ENCODE data around the gene EEF1G. TPM values are rescaled to one million over a fixed set of nuclear protein-coding genes. Genes with fewer than 3 reads are reported as not detected.

Gene EEF1G
- total and polyA plus RNA-seq, 9 of the 15 experiments (the other 6 are each of a cell fraction or from before 2014, with no cell fraction given), result 985 to 2,349 (median 2,035) TPM

DNA sequence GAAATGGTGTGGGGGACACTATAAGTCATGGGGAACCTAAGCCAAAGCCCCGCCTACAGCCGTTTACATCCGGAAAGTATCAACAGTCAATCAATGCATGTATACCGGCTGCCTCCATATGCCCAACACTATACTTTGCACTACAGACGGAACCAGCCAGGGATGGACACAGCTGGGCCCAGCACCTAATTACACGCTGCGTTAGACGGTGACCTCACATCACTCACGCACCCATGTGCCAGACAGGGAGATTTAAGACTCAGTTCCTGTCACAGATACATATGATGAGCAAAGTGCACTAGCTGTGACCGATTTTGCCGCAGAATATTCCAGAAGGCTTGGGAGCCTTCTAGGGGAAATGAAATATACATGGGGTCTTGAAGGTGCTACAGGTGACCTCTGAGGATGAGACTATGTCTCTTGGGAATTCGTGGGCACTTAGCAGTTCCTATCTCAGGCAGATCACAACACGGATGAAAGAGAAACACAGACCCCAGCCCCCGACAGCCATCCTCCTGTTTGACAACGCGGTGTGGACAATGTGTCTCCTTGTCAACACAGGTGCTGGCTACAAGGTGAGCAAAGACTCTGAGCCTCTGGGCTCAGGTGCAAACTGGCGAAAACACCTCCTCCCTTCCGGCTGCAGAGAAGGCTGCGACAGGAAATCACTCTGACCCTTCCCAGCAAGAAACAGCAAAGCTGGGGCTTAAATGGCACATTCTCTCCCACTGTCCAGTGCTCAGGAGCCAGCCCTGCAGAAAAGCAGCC lies 35.0 kb downstream of the EEF1G start:
- H3K4me3 ChIP-seq, result no peak overlapping the region
- BruUV-seq (replicated peaks), result no TSS peak
- ATAC-seq (no peak), DNase-seq (ENCODE audit: extremely low read depth in 1 of 4, low spot score in 3 of 4) (no peak), FAIRE-seq (no peak)
- H3K9me3 ChIP-seq (replicated peaks; ENCODE audit: control insufficient read depth, insufficient read depth, low read depth, low read length), result no peaks in the 10 kb centered on the region
- H2AFZ ChIP-seq (ENCODE audit: low read depth, low read length), result no peak overlapping the region
- in situ Hi-C loops (cut with MboI) (no loop called here), intact Hi-C loops (cut with micrococcal nuclease) (no loop called here)
- no peak overlapping the region for H3K4me2 ChIP-seq (ENCODE audit: insufficient read depth, low read length)
- POLR2A ChIA-PET, result interaction anchor here (0.8 to 1.3 kb wide), 2 partner anchors 10 to 38 kb away, joined by 3 to 4 read pairs; no protein-coding TSS in a partner anchor
- 74% methylated on average over 19 of the region's 19 CpGs for WGBS (ENCODE audit: insufficient coverage, low coverage, missing lambda C conversion rate)
- peaks cover 60% of the 10 kb centered on the region for H3K79me2 ChIP-seq (ENCODE audit: control insufficient read depth, insufficient read depth, low read length)
- peaks cover 52 to 53% of the 10 kb centered on the region in 2 experiments for H3K4me1 ChIP-seq (replicated peaks in 1 of 2; ENCODE audit: control insufficient read depth in 2 of 2, insufficient read depth in 2 of 2, low read length in 2 of 2)
- H3K27ac ChIP-seq (ENCODE audit: extremely low read depth, low read depth, low read length), result no peak overlapping the region
- H3K9me1 ChIP-seq (ENCODE audit: control insufficient read depth, insufficient read depth, low read length), result peaks cover 8% of the 10 kb centered on the region
- TF ChIP-seq MEIS2 (IDR thresholded peaks at IDR 0.05; ENCODE audit: partially characterized antibody) (peak; percentile 42), YY1 (IDR thresholded peaks at IDR 0.05; ENCODE audit: borderline replicate concordance in 1 of 3, control insufficient read depth in 1 of 3, extremely low read depth in 1 of 3, insufficient read depth in 3 of 3, insufficient read length in 1 of 3, insufficient replicate concordance in 2 of 3, low read depth in 1 of 3, low read length in 2 of 3) (peak in 1 of 3 experiments; percentile 31), MCM5 (IDR thresholded peaks at IDR 0.05; ENCODE audit: low read depth) (no peak), CHD1 (IDR thresholded peaks at IDR 0.05; ENCODE audit: low read length) (no peak)
- TF ChIP-seq, protein P1, sequence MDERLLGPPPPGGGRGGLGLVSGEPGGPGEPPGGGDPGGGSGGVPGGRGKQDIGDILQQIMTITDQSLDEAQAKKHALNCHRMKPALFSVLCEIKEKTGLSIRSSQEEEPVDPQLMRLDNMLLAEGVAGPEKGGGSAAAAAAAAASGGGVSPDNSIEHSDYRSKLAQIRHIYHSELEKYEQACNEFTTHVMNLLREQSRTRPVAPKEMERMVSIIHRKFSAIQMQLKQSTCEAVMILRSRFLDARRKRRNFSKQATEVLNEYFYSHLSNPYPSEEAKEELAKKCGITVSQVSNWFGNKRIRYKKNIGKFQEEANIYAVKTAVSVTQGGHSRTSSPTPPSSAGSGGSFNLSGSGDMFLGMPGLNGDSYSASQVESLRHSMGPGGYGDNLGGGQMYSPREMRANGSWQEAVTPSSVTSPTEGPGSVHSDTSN (CRISPR knock-in tag; IDR thresholded peaks at IDR 0.05; ENCODE audit: low read depth), result no peak
- TF ChIP-seq, protein P1 (tag; conservative IDR thresholded peaks at IDR 0.05; ENCODE audit: low read depth), result peak; percentile 36; the same call in 1 of the 2 replicates
- TF ChIP-seq, protein P2, sequence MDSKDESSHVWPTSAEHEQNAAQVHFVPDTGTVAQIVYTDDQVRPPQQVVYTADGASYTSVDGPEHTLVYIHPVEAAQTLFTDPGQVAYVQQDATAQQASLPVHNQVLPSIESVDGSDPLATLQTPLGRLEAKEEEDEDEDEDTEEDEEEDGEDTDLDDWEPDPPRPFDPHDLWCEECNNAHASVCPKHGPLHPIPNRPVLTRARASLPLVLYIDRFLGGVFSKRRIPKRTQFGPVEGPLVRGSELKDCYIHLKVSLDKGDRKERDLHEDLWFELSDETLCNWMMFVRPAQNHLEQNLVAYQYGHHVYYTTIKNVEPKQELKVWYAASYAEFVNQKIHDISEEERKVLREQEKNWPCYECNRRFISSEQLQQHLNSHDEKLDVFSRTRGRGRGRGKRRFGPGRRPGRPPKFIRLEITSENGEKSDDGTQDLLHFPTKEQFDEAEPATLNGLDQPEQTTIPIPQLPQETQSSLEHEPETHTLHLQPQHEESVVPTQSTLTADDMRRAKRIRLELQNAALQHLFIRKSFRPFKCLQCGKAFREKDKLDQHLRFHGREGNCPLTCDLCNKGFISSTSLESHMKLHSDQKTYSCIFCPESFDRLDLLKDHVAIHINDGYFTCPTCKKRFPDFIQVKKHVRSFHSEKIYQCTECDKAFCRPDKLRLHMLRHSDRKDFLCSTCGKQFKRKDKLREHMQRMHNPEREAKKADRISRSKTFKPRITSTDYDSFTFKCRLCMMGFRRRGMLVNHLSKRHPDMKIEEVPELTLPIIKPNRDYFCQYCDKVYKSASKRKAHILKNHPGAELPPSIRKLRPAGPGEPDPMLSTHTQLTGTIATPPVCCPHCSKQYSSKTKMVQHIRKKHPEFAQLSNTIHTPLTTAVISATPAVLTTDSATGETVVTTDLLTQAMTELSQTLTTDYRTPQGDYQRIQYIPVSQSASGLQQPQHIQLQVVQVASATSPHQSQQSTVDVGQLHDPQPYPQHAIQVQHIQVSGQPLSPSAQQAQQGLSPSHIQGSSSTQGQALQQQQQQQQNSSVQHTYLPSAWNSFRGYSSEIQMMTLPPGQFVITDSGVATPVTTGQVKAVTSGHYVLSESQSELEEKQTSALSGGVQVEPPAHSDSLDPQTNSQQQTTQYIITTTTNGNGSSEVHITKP (IDR thresholded peaks at IDR 0.05; ENCODE audit: partially characterized antibody), result no peak
- TF ChIP-seq, protein P3, sequence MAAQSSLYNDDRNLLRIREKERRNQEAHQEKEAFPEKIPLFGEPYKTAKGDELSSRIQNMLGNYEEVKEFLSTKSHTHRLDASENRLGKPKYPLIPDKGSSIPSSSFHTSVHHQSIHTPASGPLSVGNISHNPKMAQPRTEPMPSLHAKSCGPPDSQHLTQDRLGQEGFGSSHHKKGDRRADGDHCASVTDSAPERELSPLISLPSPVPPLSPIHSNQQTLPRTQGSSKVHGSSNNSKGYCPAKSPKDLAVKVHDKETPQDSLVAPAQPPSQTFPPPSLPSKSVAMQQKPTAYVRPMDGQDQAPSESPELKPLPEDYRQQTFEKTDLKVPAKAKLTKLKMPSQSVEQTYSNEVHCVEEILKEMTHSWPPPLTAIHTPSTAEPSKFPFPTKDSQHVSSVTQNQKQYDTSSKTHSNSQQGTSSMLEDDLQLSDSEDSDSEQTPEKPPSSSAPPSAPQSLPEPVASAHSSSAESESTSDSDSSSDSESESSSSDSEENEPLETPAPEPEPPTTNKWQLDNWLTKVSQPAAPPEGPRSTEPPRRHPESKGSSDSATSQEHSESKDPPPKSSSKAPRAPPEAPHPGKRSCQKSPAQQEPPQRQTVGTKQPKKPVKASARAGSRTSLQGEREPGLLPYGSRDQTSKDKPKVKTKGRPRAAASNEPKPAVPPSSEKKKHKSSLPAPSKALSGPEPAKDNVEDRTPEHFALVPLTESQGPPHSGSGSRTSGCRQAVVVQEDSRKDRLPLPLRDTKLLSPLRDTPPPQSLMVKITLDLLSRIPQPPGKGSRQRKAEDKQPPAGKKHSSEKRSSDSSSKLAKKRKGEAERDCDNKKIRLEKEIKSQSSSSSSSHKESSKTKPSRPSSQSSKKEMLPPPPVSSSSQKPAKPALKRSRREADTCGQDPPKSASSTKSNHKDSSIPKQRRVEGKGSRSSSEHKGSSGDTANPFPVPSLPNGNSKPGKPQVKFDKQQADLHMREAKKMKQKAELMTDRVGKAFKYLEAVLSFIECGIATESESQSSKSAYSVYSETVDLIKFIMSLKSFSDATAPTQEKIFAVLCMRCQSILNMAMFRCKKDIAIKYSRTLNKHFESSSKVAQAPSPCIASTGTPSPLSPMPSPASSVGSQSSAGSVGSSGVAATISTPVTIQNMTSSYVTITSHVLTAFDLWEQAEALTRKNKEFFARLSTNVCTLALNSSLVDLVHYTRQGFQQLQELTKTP (IDR thresholded peaks at IDR 0.05; ENCODE audit: low read depth in 1 of 2, partially characterized antibody in 2 of 2), result no peak
- H3K9ac ChIP-seq (ENCODE audit: insufficient read depth in 1 of 2, low read depth in 2 of 2, low read length in 2 of 2), result peak overlapping the region in 1 of 2 experiments; percentile 68; a peak in 1 of 4 replicates
- H3K36me3 ChIP-seq (ENCODE audit: control insufficient read depth, insufficient read depth, low read length), result peaks cover 19% of the 10 kb centered on the region; the same call in 1 of the 3 replicates
- no peaks in the 10 kb centered on the region for H3K27me3 ChIP-seq (ENCODE audit: control insufficient read depth in 2 of 2, insufficient read depth in 2 of 2, low read length in 2 of 2)
- no peaks in the 10 kb centered on the region; the same call in none of the 2 replicates for H4K20me1 ChIP-seq (replicated peaks; ENCODE audit: control insufficient read depth, insufficient read depth, low read length)
- CTCF ChIA-PET (ENCODE audit: low intra/inter-chr PET ratio), result no interaction called here

Measured in K562 (cell line).